Inflammatory macrophage (primary cell): ENCODE measurements around the gene SYNGR1.
"Not testable (repeated sequence)": the region's sequence is repeated elsewhere in the genome, so short reads cannot be mapped to it uniquely, and the experiment has no call there.

Experiments used
- DNase-seq, 2 donors: peaks; one replicate each; pipeline ENCODE4 v3.0.0-alpha.2; 2020 to 2022

Gene SYNGR1

GRCh38 chr22:39409516-39410029 is 59.8 kb downstream of the SYNGR1 start:
- no peak for DNase-seq

- peak; percentile 49 to 83 for DNase-seq
These were observed 60.5 kb downstream of the SYNGR1 start for GRCh38 chr22:39410264-39410663.

GRCh38 chr22:39411828-39412365 is 62.1 kb downstream of the SYNGR1 start:
- DNase-seq: not testable (repeated sequence)

GRCh38 chr22:39413204-39413603 is 63.4 kb downstream of the SYNGR1 start:
- not testable (repeated sequence) for DNase-seq

- DNase-seq: no peak
These were observed 64.6 kb downstream of the SYNGR1 start for GRCh38 chr22:39414377-39414776.

- no peak for DNase-seq
These were observed 65.1 kb downstream of the SYNGR1 start for GRCh38 chr22:39414886-39415285.

GRCh38 chr22:39415506-39415905 is 65.7 kb downstream of the SYNGR1 start:
- no peak for DNase-seq

- DNase-seq: no peak
These were observed 66.5 kb downstream of the SYNGR1 start for GRCh38 chr22:39416319-39416718.

- DNase-seq: no peak
These were observed 67.8 kb downstream of the SYNGR1 start for GRCh38 chr22:39417641-39418040.

- DNase-seq: no peak
These were observed 68.9 kb downstream of the SYNGR1 start for GRCh38 chr22:39418696-39419095.

GRCh38 chr22:39419096-39419495 is 69.3 kb downstream of the SYNGR1 start:
- no peak for DNase-seq

- no peak for DNase-seq
These were observed 70.1 kb downstream of the SYNGR1 start for GRCh38 chr22:39419911-39420310.

GRCh38 chr22:39421691-39422090 is 71.9 kb downstream of the SYNGR1 start:
- DNase-seq: no peak

- DNase-seq: no peak
These were observed 72.3 kb downstream of the SYNGR1 start for GRCh38 chr22:39422101-39422500.

- no peak for DNase-seq
These were observed 72.9 kb downstream of the SYNGR1 start for GRCh38 chr22:39422721-39423120.

GRCh38 chr22:39423976-39424375 is 74.2 kb downstream of the SYNGR1 start:
- DNase-seq: no peak

- no peak for DNase-seq
These were observed 76.7 kb downstream of the SYNGR1 start for GRCh38 chr22:39426380-39427043.

- no peak for DNase-seq
These were observed 78.2 kb downstream of the SYNGR1 start for GRCh38 chr22:39427751-39428596.

- DNase-seq: no peak
These were observed 78.8 kb downstream of the SYNGR1 start for GRCh38 chr22:39428597-39429071.

GRCh38 chr22:39429186-39429585 is 79.4 kb downstream of the SYNGR1 start:
- DNase-seq: no peak

GRCh38 chr22:39429916-39430575 is 80.3 kb downstream of the SYNGR1 start:
- DNase-seq: no peak

GRCh38 chr22:39430576-39431150 is 80.9 kb downstream of the SYNGR1 start:
- no peak for DNase-seq
